Right lobe of liver (tissue), 6 donors: Measurements from ENCODE around the gene PRR23C. TPM values are rescaled to one million over a fixed set of nuclear protein-coding genes. Genes with fewer than 3 reads are reported as not detected.

Experiments
- ATAC-seq, 4 donors: fragments of 200-7000 bp; cut with Tn5 transposase; one replicate each; pipeline ENCODE4 v1.9.1; 2020; ENCODE audit warnings: mild to moderate bottlenecking in 4 of 4, moderate library complexity in 4 of 4
- DNase-seq, 3 donors: peaks; one replicate each; pipeline ENCODE4 v3.0.0-alpha.2; 2020
- H3K27ac ChIP-seq, 3 donors: fragments of 200-600 bp; one replicate each; pipeline ENCODE4 v1.8.0; 2022
- H3K27me3 ChIP-seq, 2 donors: fragments of 200-600 bp; one replicate each; pipeline ENCODE4 v1.8.0; 2022
- H3K36me3 ChIP-seq, 4 donors: fragments of 200-600 bp; sonication (generic) in 1 of 4; one replicate each; pipeline versions ENCODE4 v1.5.1 to v1.8.0; 2017 to 2022; ENCODE audit warnings: control low read depth in 1 of 4
- H3K4me1 ChIP-seq, 4 donors: fragments of 200-600 bp; sonication (generic) in 1 of 4; one replicate each; pipeline versions ENCODE4 v1.5.1 to v1.8.0; 2017 to 2022; ENCODE audit warnings: control low read depth in 1 of 4
- H3K4me3 ChIP-seq, 3 donors: fragments of 200-600 bp; one replicate each; pipeline ENCODE4 v1.8.0; 2022
- H3K9me3 ChIP-seq, 4 donors: fragments of 200-600 bp; sonication (generic) in 1 of 4; one replicate each; pipeline versions ENCODE4 v1.5.1 to v1.8.0; 2017 to 2022; ENCODE audit warnings: control low read depth in 1 of 4
- CTCF ChIP-seq, 4 donors: fragments of 200-600 bp in 3 of 4; fragments of 450-650 bp in 1 of 4; IDR thresholded peaks; one replicate each; pipeline versions ENCODE4 v1.5.1 to v1.8.0; 2016 to 2022; ENCODE audit warnings: antibody characterized with exemption in 4 of 4, mild to moderate bottlenecking in 2 of 4
- POLR2A ChIP-seq: fragments of 450-650 bp; IDR thresholded peaks from one replicate; pipeline ENCODE4 v1.6.1; 2017; ENCODE audit warnings: antibody characterized with exemption, mild to moderate bottlenecking
- WGBS: methylation state at CpG from one replicate; pipeline ENCODE4 v1.1.6; 2018; ENCODE audit warnings: low coverage, low lambda C conversion rate; ENCODE audit not compliant: insufficient coverage; ENCODE audit errors: missing lambda C conversion rate; 5-methylcytosine and 5-hydroxymethylcytosine counted together
- intact Hi-C, 2 donors: fragments of 100-400 bp; cut with DNase I; formaldehyde crosslinking; loops; one replicate each; pipeline versions ENCODE4 v1.11.2 to v1.14.1; 2022
- total RNA-seq, 6 experiments: library from RNA; depleted of rRNA in 2 of 6; stranded (reverse); fragments of >200 nt in 2 of 6; fragmentation: NEBNext Ultra II Directional in 3 of 6; extraction: Animal tissue kit (Norgen Biotek cat#: 25700) in 3 of 6; gene quantifications; one replicate each; pipeline versions ENCODE4 v1.1.0 to v1.2.4, GENCODE V29; 2016 to 2023
- donor health status: DM: no; HTN: yes; CAD: no.
- donor health status: DM: no; HTN: no; CAD: no.
- donor health status: DM: no; HTN: no; CAD: no.
- donor health status: DM: no; HTN: yes; CAD: no.
- donor health status: DM: no; HTN: yes; CAD: no.

The PRR23C gene
- total RNA-seq, 6 experiments from 2014 or later = not detected

DNA sequence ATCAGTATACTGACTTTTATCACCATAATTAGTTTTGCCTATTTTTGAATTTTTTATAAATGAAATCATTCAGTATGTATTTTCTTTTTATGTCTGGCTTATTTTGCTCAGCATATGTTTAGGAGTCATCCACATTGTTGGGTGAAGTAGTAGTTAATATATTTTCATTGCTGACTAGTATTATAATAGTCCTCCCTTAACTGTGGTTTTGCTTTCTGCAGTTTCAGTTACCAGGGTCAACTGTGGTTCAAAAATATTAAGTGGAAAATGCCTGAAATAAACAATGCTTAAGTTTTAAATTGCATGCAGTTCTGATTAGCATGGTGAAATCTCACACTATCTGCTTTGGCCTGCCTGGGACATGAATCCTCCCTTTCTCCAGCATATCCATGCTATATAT is 39.5 kb upstream of the PRR23C start:
- Histone ChIP-seq H3K4me1 (no peaks in the 10 kb centered on the region), H3K27ac (no peak overlapping the region), H3K36me3 (no peaks in the 10 kb centered on the region), H3K27me3 (no peaks in the 10 kb centered on the region), H3K4me3 (no peak overlapping the region), H3K9me3 (no peaks in the 10 kb centered on the region)
- DNase-seq (no peak), ATAC-seq (no peak)
- intact Hi-C loops = no loop called here
- TF ChIP-seq CTCF (IDR thresholded peaks at IDR 0.05) (no peak), POLR2A (no peak)

- intact Hi-C loops = no loop called here
These were observed 29.9 kb upstream of the PRR23C start for GRCh38 chr3:139074565-139075115.

DNA sequence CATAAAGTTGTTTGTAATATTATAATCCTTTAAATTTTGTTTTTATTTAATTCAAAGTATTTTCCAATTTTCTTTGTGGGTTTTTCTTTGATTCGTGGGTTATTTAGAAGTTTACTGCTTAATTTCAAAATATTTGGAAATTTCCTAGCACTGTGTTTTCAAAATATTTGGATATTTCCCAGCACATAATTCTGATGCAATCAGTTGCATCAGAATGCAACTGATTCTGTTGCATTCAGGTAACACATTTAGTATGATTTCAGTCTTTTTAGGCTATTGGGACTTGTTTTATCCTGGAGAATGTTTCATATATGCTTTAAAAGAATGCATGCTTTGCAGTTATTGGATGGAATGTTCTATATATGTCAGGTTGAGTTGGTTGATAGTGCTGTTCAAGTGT is 18.2 kb upstream of the PRR23C start:
- no peak overlapping the region for H3K27ac ChIP-seq
- DNase-seq = no peak
- no peaks in the 10 kb centered on the region for H3K4me1 ChIP-seq
- H3K4me3 ChIP-seq = no peak overlapping the region
- intact Hi-C loops = no loop called here
- H3K27me3 ChIP-seq = no peaks in the 10 kb centered on the region
- TF ChIP-seq POLR2A (no peak), CTCF (IDR thresholded peaks at IDR 0.05) (no peak)
- no peaks in the 10 kb centered on the region for H3K36me3 ChIP-seq
- no peak for ATAC-seq
- H3K9me3 ChIP-seq = no peaks in the 10 kb centered on the region
- 17% methylated on average over 1 of the region's 1 CpG for WGBS

More at GRCh38 chr3:139074565-139075115, 29.9 kb upstream of the PRR23C start:
- no peaks in the 10 kb centered on the region for H3K9me3 ChIP-seq
- no peaks in the 10 kb centered on the region for H3K27me3 ChIP-seq
- 59% methylated on average over 2 of the region's 2 CpGs for WGBS
- H3K36me3 ChIP-seq = no peaks in the 10 kb centered on the region
- TF ChIP-seq CTCF (IDR thresholded peaks at IDR 0.05) = no peak
- TF ChIP-seq POLR2A = no peak
- no peak for DNase-seq
- no peaks in the 10 kb centered on the region for H3K4me1 ChIP-seq
- ATAC-seq = no peak
- H3K27ac ChIP-seq = no peak overlapping the region
- no peak overlapping the region for H3K4me3 ChIP-seq

GRCh38 chr3:139052802-139053600 is 8.3 kb upstream of the PRR23C start:
- 54% methylated on average over 2 of the region's 2 CpGs for WGBS
- no peak overlapping the region for H3K27ac ChIP-seq
- ATAC-seq (no peak), DNase-seq (no peak)
- TF ChIP-seq POLR2A (no peak), CTCF (IDR thresholded peaks at IDR 0.05) (no peak)
- H3K27me3 ChIP-seq = no peaks in the 10 kb centered on the region
- no peaks in the 10 kb centered on the region for H3K4me1 ChIP-seq
- no peaks in the 10 kb centered on the region for H3K36me3 ChIP-seq
- intact Hi-C loops = no loop called here
- H3K4me3 ChIP-seq = no peak overlapping the region
- H3K9me3 ChIP-seq = no peaks in the 10 kb centered on the region
